COLO668 (cell line): Measurements from ENCODE around the gene GPSM3.

Source experiments
- DNase-seq: peaks from one replicate; lab custom pipeline; 2025; ENCODE audit not compliant: unreplicated experiment; lab: John Stamatoyannopoulos, UW

GPSM3 gene

DNA sequence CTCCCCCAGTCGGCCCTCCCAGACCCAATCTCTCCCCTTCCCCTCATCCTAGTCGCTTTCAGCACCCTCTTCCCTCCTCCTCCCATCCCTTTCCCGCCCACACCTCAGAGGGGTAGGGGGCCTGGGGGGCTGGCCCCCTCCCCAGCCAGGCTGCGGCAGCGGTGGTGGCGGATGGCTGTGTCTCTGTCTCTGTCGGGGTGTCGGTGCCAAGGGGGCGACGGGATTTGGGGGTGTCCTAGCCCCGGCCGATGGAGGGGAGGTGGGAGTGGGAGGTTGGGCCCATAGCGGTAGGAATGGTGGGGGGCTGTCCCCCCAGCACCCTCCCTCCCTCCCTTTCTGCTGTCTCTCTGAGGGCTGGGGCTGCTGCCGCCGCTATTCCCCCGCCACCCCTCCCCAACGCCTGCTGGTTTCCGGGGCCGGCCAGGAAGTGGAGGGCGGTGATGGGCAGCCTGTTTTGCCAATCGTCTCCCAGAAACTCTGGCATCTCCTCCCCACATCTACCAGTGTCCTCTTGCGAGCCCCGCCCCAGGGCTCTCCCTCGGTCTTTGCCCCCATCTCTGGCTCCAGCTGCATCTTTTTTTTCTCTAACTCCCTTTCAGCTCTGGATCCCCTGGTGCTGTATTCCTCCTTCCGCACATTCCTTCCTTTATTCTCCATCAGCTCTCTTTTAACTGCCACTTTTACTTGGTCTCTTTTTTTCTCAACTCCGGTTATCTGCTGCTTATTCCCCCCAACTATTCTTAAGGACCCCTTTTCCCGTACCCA, 16.6 kb downstream of the GPSM3 start, which contains the start of gene AGPAT1:
TSS of gene AGPAT1 (minus strand) at position 374 of the 765 bp plus-strand sequence. CDS start 4,588 bp downstream, outside the sequence.
- peak; percentile 93 for DNase-seq

DNA sequence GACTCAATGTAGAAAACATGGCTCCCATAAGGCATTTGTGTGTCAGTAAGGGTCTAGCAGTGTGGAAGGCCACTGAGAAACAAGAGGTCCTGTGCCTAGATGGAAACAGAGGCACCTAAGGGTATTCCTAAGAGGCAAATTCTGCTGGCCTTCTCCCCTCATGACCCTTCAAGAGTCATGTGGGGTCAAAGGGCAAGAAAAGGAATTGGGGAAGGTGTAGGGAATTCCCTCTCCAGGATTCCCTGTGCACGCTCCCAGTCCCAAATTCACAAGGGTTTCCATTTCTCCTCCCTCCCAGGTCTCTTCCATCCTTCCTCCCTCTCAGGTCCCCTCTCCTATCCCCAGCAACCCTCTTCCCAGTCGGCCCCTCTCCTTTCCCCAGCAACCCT, 17.1 kb downstream of the GPSM3 start:
- DNase-seq, result no peak

DNA sequence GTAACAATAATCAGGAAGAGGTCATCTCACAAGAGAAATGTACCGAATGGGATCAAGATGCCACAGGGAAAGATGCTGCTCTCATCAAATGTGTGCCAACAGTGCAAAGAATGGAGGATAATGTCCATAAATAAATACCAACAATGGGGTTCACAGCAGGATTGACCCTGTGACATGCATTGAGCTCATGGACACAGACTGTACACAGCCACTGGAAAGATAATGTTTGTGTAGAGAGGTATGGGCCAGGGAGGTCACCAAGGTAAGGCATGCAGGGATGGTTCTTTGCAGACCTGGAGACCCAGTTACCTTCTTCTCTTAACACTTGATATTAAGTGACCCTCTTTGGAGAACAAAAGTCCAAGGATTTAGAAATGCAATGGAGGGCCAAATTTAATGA, 18.0 kb downstream of the GPSM3 start:
- DNase-seq, result no peak

DNA sequence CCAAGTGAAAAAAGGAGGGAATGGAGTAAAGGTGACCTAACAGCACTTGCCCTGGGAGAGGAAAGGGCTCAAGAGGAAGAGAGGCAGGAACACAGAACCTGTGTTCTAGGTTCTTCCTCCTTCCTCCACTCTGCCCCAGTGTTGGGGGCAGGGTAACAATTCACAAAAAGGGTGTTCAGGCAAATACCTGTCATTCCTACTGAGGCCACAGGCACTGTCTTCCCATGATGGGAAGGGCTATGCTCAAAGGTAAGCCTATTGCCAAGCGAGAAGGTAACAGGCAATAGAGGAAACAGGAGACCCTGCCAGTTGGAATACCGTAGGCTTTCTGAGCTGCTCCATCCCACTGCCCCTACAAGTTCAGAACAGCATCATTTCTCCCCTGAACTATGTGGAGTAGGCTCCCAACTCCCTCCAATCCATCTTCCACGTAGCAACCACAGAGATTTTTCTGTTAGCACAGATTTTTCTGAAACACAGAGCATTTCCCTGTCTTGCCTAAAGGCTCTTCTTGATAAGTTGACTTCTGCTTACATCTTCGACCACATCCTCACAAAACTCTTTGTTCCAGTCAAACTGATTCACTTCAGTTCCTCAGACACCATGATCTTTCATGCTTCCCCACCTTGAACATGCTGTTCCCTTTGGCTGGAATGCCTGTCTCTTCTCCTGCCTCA, 19.3 kb downstream of the GPSM3 start:
- DNase-seq, result no peak

DNA sequence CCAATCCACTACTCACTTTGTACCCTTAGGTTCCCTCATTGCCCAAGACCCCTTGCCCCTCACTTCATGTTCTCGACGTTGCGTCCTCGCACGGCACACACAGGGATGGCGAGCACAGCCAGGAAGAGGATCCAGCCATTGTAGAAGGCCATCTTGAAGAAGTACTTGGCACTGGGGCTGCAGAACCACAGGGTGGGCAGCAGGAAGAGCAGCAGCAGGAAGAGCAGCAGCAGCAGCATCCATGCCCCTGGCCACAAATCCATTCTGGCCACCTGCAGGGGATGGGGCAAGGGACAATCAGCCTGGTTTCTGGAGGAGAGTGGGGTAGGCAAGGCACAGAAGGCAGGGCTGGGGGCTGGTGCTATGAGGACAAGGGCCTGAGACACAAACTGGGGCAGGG, 21.2 kb downstream of the GPSM3 start:
- no peak for DNase-seq

DNA sequence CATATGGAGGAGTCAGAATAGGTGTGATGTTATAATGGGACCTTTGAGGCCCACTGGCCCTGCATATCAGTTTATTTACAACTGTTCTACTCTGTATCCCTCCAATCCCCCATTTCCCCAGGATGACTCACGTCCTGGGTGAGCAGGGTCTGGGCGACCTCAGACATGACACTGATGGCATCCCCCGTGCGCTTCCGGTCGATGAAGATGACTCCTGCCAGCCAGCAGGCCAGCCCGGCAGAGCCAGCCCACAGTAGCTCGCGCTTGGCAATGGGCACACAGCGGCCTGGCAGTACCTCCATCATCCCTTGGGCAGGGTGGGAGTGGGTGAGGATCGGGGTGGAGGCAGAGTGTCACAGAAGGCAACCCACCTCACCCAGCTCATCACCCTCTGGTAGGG, 22.1 kb downstream of the GPSM3 start:
- DNase-seq, result no peak

DNA sequence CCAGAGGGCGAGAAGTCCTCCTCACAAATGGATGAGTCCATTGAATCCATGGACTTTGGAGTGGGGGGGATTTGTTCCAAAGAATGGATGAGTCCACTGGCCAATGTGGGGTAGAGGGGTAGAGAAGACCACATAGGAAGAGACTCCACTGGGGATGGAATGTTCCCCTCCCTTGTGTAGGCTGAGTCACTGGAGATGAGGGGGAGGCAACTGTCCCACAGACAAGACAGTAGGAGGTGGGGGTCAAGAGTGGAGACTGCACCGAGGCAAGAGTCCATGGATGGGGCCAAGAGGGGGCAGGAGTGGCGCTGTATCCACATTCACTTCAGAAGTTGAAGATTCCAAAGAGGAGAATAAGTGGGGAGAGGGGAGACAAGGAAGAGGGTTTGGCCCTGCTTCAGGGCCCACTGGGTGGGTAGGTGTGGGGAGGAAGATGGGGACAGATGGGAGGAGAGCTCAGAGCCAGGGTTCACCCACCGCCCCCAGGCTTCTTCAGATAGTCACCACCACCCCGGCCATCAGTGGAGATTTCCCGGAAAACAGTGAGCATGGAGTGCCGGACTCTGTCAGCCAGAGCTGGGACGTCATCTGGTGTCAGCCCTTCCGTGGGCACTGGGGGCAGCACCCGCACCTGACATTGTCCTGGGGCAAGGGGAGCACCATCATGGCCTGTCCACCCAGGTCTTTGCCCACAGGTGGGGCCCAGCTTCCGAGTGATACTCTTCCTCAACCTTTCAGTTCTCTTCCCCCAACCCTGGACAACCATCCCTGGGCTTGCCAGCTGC, 23.4 kb downstream of the GPSM3 start:
- no peak for DNase-seq

DNA sequence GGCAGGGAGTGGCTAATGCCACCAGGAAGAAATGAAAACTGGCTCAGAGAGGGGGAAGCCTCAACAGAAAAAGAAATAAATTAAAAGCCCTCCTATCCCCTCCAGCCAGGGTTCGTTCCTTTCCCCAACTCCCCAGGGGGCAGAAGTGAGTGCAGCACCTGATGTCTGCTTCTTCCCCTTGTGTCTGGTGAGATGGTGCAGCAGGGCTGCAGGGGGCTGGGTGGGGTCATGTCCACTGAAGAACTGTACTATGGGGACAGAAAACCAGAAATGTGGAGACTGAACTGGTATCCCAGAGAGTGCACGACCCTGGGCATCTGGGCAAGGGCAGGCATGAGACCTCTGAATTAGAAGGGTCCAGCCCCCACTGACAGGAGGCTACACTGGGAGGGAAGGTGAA, 24.1 kb downstream of the GPSM3 start:
- no peak for DNase-seq

DNA sequence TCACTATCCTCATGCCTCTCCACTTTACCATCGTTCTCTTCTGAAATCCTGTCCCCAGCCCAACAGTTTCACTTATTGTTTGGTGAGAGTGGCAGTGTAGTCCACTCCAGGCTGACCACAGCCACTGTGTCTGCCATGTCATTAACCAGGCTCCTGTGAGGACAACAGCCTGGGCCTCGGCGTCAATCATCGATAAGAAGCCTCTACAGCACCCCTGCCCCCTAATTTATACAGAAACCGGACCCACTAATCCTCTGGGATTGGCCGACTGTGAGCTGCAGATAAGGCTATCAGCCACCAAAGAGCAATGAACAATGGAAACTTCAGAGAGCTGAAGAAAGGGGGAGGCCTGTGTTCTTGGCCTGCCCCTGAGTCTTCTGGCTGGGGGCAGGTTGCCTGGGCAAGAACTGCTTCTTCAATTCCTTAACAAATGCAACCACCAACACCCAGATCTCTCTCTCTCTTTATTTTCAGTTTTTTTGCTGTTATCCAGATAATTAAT, 24.6 kb downstream of the GPSM3 start:
- DNase-seq, result peak; percentile 15

DNA sequence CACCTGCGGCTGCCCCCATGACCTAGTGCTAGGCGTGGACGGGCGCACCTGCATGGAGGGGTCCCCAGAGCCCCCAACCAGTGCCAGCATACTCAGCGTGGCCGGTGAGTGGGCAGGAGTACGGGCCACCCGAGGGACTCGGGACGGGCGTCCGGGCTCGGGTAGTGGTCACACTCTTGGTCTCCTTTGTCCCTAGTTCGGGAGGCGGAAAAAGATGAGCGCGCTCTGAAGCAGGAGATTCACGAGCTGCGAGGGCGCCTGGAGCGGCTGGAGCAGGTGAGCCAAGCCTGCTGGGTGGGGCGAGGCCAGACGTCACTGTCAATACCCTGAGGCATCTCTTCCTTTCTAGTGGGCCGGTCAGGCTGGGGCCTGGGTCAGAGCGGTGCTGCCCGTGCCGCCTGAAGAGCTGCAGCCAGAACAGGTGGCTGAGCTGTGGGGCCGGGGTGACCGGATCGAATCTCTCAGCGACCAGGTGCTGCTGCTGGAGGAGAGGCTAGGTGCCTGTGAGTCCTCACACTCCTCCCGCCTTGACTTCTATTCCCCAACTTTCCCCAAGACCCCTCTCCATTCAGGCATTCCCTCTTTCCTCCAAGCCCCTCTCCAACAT, 25.2 kb downstream of the GPSM3 start:
- peak; percentile 87 for DNase-seq

DNA sequence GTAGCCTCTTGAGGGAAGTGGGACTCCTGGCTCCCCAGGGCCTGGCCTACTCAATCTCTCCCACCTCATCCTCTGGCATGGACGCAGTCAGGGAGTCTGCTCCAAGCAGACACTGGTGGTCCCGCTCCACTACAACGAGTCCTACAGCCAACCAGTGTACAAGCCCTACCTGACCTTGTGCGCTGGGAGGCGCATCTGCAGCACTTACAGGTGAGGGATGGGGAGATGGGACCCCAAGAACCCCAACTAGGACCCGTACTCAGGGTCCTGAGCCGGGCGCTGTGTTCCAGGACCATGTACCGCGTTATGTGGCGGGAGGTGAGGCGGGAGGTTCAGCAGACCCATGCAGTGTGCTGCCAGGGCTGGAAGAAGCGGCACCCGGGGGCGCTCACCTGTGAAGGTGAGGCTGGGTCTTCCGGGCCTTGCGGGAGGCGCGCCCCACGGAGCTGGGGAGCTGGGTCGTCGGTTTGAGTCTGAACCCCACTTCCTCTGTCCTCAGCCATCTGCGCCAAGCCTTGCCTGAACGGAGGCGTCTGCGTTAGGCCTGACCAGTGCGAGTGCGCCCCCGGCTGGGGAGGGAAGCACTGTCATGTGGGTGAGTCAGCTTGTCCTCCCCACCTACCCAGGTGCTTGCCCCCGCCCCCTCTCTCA, 25.9 kb downstream of the GPSM3 start:
- peak; percentile 86 for DNase-seq

DNA sequence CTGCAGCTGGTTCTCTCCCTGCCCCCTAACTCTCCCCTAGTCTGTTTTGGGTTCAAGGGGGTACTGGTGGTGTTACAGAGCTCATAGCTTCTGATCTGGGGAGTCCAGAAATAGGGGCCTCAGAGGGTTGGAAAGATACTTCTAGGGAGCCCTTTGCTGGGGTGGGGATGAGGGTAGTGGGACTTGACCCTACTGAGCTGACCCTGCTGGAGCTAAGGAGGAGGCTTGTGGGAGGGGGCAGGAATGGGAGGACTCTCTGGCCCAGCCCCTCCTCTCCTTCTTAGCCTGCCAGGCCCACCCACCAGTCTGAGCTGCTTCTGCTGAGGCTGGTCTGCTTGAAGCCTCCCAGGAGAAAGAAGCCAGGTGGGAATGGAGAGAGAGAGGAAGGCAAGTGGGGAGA, 28.1 kb downstream of the GPSM3 start, which contains the start of gene EGFL8:
TSS of gene EGFL8 (plus strand) at position 301 of the 400 bp plus-strand sequence. CDS start 1,571 bp downstream, outside the sequence.
- no peak for DNase-seq

DNA sequence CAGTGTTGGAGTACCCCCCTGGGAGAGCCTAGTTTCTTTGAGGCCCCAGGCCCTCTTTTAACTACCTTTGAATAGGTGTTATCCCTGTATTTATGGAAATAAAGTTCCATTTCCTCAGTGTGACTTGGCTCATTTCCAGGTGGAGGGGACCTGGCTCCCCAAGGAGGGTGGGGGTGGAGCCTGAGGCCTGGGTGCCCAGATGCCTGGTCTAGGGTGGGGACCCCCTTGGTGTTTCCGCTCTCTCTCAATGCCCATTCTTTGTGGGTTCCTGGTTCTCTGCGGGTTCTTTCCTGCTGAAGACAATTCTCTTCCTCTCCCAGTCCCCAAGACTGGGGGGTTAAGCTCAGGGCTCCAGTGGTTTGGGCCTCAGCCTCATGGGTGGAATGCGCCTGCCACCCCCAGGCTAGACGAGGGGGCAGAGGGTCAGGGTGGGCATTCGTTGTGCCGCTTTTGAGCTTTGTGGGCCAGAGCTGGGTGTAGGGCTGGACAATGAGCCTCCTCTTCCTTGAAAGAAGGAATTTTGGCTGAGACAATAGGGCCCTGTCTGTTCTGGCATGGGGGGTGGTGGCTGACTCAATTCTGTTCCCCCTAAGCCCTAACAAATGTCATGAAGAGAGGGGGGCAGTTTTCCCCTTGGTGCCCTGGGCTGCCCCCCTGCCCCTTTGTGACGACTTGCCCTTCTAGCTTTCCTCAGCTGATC, 28.7 kb downstream of the GPSM3 start:
- no peak for DNase-seq

DNA sequence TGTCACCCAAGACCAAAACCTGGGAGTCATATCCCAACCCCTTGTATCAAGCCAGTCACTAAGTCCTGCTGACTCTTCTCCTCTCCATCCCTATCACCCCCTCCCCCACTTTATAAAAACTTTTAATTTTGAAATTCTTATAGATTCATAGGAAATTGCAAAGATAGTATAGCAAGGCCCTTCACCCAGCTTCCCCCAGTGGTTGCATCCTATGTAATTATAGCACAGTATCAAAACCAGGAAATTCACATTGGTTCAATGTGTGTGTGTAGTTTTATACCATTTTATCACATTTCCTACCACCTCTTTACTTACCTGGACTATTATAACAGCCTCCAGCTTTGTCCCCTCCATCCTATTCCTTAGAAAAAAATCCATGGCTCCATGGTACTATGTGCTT, 34.4 kb downstream of the GPSM3 start:
- no peak for DNase-seq

DNA sequence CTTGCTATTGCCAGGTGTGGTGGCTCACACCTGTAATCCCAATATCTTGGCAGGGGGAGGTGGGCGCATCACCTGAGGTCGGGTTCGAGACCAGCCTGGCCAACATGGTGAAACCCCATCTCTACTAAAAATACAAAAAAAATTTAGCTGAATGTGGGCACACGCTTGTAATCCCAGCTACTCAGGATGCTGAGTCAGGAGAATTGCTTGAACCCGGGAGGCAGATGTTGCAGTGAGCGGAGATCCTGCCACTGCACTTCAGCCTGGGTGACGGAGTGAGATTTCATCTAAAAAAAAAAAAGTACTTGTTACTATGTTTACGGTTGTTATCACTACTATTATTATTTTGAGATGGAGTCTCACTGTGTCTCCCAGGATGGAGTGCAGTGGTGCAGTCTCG, 35.6 kb downstream of the GPSM3 start:
- DNase-seq, result no peak

DNA sequence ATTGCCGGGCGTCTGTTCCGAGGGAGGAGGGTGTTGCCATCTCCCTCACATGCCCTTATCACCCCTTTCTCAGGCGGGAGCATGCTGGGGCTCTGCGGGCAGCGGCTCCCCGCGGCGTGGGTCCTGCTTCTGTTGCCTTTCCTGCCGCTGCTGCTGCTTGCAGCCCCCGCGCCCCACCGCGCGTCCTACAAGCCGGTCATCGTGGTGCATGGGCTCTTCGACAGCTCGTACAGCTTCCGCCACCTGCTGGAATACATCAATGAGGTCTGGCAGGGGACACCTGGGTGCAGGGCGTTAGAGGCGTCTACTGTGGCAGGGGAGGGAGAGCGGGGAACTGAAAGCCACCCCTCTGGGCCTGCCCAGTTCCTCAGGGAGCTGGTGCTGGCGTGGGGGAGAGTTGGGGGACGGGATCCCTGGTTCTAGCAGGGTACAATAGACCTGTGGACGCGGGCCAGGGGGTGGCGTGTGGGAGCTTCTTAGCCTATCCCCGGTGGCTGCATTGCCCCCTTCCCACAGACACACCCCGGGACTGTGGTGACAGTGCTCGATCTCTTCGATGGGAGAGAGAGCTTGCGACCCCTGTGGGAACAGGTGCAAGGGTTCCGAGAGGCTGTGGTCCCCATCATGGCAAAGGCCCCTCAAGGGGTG, 37.8 kb downstream of the GPSM3 start:
- peak; percentile 70 for DNase-seq

DNA sequence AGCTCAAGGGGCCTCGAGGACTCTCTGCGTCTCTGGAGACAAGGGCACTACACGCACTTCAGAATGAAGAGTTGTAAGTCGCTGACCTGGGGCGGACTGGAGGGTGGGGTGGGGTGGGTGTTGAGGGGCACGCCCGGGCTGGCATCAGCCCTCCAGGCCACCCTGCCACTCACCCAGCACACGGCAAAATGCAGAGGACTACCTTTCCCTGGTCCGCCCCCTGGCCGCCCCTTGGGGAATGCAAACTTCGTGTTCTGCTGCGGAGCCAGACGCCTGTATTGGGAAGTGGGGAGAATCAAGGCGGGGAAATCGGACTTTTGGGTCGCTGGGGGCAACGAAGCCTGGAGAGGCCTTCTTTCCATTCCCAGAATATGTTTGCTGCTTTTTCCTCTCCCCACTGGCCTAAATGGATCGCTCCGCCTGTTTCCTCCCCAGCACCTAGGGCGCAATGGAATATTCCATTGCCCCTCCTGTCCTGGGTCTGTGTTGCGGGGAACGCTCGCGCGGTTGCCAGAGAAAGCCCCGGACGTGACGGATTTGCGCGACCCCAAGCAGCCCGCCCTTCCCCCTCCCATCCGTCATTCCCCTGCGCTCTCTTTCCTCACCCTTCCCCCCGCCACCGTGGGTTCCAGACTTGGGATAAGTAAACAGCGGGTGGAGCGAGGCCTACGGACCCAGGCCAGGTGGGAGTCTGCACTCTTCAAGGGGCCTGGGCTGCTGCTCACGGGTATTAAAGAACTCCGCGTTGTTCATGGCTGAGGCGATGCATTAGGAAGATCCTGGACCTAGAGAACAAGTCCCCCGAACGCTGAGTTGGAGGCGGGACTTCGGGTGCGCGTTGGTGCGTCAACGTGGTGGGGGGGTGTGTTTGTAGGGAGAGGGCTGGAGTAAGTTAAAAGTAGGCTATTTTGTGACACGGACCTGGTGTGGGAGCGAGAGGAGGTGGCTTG, 38.6 kb downstream of the GPSM3 start, which contains the start of gene PPT2:
TSS of gene PPT2 (plus strand) at position 578 of the 950 bp plus-strand sequence. CDS start 454 bp downstream, outside the sequence.
- peak; percentile 77 for DNase-seq
